HG03039 (cell line): ENCODE results near the gene MYH15.

Experiments
- ATAC-seq: cut with Tn5 transposase; IDR thresholded peaks from one replicate; pipeline ENCODE4 v1.9.1; 2021; ENCODE audit warnings: mild to moderate bottlenecking, moderate library complexity; ENCODE audit not compliant: unreplicated experiment

Gene MYH15

DNA sequence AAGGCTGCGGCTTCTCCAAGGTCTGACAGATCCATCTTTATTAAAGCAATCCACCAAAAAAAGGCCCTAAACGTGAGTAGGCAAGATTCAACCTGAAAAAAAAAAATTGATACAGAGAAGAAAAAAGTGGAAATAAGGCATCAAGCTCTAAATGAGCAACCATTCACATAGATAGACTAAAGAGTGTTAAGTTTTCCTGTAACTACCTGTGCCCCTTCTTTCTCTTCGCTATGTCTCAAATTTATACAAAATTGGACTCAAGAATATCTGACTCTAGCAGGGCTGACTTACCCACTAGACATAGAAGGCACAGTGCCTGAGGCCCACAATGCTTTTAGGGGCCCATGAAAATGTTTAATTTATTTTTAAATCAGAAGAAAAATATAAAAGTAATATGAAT lies at the start of gene MYH15:
Gene MYH15, minus strand, starts transcription at position 101 of the 400 bp plus-strand sequence. Its CDS starts 66 bp downstream, at position 35.
- ATAC-seq, result no peak

DNA sequence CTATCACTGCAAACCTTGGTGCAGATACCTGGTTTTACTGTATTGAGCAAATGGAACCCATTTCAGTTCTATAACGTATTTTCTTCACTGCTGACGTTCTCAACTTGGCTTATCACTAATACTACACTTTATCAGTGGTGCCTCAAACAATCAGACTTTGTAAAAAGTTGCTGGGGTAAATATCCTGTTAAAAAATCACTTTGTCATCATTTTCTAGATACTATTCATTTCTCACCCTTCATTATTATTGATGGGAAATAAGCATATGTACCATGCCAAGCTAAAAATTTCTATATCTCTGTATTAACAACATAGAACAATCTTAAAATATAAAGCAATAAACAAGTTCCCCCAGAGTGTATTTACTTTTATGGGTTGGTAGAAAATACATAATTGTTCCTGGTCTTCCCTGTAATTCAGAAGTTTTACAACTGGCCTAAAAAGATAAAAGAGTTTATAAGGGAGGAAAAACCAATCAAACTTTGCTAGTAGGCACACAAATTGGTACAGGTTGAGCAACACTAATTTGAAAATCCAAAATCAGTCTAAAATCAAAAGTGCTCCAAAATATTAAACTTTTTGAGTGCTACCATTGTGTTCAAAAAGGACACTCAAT lies 45.7 kb upstream of the MYH15 start:
- no peak for ATAC-seq

DNA sequence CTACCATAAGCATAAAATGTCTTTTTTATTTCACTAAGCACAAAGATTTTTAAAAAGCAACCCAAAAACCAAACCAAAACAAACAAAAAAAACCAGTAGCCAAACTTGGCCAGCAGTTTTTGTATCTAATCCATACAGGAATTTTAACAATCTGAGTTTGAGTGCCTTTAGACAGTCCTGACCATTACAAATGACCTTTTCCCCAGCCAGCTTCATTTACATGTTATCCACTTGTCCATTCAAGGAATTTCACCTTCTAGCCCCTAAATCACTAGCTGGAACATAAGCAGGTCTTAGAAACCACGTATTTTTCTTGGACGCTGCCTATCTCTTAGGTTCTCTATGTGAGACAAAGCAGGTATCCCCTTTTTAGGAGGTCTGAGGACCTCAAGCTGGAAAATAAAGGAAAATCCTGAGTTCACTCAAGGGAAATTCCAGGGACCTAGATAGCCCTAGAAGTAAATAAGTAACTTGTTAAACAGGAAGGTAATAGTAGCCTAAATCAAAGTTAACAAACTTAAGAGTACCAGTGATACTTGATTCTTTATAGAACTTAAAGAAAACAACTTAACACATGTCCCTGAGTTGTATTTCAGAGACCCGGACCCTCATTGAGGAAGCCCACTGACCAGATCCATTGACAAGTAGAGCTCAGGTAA lies 44.6 kb upstream of the MYH15 start:
- ATAC-seq, result no peak

DNA sequence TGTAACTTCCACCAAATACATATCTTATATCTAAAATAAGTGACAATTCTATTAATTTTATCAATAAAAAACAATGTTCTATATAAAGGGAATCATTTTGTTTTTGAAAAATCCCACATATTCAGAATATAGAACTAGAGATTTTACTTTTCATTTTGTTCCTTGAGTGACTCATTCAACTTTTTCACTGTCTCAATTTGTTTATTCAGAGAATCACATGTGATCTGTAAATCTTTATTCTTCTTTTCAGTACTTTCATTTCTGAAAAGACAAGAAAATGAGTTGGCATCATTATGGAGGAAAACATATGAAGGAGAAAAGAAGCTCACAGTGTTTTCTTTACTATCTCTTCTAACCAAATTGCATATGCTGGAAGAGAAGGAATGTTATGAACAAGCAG lies 43.8 kb upstream of the MYH15 start:
- no peak for ATAC-seq

DNA sequence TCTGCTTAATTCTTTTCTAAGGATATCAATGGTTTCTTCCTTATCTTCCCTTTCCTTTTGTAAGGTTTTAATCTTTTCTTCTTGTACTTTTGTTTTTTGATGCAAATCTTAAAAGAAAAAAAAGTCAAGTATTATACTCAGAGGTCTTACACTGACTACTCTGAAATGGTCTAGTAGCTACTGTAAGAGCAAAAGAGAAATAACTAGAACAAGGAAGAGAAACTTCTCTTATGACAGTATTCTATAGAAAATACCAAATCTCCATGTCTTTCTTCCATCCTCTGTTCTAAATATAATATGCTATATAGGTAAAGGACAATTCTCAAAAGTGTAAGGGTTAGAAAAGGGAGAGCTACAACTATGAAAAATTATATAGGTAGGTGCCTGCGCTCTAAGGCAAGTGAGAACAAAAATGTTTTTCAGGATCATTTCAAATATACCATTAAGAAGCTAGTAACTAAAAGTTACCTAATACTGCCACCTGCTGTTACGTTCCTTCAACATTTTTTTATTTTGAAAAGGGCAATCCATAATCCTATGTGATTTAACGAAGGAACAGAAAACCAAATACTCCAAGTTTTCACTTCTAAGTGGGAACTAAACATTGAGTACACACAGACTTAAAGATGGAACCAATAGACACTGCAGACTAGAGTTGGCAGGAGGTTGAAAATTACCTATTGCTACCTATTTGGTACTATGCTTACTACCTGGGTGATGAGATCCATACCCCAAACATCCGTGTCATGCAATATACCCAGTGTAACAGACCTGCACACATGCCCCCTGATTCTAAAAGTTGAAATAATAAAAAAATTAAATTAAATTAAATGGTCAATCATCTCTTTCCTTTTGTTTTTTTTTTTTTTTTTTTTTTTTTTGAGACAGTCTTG lies 42.1 kb upstream of the MYH15 start:
- no peak for ATAC-seq

DNA sequence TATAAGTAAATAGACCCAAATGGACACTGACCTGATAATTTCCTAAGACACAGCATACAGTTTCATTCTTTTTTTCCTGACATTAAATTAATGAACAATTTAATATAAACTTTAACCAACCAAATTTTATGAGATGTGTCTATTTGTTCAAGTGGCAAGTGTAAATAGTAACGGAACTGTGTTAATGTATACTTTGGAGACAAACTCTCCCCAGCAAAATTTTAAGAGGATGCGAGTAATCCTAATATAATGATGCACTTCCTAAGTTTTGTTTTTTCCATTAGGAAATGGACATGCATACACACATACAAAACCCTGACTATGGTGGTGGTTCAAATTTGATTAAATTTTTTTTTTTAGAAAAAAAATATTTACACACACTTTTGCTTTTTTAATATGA lies 38.5 kb upstream of the MYH15 start:
- ATAC-seq, result no peak

DNA sequence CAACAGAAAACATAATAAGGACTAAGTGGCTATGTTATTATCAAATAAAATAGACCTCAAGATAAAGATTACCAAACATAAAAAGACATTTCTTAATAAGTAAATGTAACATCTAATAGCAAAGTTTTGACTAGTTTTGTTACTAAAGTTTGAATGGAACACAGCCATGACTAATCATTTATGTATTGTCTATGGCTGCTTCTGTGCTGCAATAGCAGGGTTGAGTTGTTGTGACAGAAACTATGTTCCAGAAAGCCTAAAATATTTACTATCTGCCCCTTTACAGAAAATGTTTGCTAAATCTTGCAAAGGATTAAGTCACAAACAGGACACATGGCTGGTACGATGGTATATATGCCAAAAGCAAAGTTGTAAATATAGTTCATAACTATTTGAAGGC lies 37.9 kb upstream of the MYH15 start:
- no peak for ATAC-seq

DNA sequence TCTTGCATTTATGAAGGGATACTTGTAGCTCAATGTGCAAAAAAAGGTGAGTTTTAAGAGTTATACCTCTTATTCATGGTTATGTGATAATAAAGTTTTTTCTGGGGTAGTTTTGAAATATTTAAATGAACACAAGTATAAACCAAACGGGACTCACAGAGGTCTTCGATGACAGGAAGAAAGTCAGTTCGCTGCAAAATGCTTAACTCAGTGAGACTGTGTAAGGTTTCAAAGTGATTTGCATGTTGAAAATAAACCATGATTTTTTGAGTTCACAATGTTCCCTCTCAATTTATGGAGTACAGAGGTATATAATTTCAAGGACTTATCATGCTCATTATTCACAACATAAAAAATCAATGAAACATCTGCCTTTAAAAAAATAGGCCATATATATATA lies 36.3 kb upstream of the MYH15 start:
- peak; percentile 31 for ATAC-seq

DNA sequence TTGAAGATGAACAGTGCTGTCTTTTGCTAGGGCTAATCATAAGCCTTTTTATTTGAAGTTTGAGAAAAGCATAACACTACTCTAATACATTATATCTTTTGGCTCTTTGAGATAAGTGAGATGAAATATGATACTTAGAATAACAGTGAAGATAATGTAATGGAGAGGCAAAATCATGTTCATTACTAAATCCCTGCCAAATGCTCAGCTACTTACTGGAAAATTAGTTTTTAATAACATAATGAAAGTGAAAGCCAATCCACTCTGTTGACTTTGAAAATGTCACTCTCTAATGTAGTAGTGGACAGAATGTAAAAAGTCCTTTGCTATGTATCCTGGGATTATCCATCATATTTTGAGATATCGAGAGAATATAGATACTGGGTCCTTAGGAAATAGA lies 35.9 kb upstream of the MYH15 start:
- peak; percentile 56 for ATAC-seq

DNA sequence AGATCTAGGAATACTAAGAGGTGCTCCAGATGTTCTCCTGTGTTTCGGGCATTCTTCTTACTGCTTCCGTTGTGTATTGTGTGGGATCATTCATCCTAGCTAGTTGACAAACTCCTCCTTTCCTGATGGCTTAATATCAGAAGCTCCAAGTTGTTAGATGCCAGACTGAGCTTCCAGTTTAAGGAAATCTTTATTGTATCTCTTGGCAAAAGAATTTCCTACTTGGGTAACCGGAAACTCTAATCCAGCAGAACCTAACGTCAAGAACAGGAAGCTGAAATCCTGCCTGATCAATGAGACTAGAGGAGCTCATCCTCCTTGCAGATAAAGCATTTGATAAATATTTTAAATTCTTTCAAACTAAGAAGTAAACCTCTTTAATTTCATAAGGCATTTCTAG lies 27.7 kb upstream of the MYH15 start:
- no peak for ATAC-seq

DNA sequence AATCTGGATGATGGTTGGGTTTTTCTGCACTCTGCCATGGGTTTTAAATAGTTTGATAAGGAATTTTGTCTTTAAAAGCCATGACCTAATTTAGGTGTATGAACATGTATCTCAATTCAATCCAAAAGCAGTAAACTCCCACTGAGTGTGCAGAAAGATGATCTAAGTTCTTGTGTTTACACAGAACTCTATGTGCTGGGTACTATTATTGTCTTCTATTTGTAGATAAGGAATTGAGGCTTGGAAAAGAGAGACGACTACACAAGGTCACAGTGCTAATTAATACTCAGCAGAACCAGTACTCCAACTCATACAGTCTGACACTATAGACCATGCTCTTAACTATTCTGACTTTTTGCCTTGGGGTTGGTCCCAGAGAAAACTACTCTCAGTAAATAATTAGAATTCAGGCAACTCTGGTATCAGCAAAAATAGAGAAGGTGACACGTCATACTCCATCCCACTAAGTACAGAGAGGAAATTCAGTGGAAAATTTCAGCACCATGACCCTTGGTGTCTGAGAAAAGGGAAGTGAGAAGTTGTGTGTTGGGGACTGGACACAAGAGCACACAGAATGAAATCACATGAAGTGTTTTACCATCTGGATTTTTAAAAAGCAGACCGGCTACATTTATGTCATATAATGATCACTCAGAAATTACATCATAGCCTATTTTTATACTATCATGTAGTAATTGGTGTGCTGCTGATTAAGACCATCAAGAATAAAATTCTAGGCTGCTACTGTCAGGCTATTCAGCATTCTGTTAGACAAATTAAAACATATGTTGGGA lies 18.3 kb upstream of the MYH15 start:
- ATAC-seq, result peak; percentile 95

DNA sequence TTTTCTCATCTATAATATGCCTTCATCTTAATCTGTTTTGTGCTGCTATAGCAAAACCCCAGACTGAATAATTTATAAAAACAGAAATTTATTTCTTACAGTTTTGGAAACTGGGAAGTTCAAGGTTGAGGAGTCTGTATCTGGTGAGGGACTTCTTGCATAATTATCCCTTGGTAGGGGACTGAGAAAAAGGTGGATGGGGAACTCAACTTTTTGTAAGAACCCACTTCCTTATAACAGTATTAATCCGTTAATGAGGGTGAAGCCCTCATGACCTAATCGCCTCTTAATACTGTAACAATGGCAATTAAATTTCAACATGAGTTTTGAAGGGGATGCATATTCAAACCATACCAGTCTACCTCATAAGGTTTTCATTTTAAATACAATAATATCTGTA lies 17.4 kb upstream of the MYH15 start:
- ATAC-seq, result no peak

DNA sequence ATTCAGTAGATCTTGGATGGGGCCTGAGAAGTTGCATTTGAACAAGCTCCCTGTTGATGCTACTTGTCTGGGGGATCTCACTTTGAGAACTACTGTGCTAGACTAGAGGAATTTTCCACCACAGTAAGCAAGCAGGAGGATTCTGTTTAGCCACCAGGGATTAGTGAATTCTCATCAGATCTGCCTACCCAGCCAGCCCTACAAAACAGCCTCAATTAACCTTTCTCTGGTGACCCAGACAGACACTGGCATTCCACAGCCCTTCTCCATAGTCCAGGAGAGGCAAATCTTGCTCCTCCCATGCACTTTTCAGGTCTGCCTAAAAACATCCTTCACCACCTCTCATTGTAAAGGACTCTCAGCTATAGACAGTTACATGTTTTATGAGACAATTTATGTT lies 16.7 kb upstream of the MYH15 start:
- no peak for ATAC-seq

DNA sequence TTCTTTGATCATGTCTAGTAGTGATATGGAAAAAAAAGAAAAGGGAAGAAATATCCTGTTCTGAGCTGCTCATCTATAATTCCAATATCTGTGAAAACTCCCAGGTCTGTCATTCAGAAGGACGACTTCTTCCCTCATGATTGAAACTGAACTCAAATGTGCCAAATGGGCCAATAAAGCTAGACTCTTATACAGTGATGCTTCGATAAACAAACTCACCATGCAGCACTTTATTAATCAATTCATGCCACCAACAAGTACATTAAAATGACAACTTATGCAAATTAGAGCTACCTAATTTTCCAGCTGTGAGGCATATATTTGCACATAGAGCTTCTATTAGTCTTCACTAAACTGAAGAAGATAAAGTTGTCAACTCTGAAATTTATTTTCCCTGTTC lies 15.6 kb upstream of the MYH15 start:
- no peak for ATAC-seq

DNA sequence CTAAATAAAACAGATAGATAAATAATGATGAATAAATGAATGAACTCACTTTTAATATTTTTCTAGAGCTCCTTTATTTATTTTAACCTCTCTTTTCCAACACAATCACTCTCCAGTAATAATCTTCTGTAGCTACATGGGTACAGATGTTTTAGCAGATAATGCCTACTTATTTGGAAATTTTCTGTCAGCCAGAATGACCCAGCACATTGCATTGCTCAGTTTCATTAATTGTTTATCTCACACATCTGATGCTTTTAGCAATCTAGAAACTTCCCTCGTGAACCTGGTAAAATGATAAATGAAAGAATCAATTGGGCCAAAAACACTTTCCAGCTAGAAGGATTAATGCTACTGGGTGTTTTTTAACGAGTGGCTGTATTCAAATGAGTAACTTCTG lies 14.9 kb upstream of the MYH15 start:
- no peak for ATAC-seq

DNA sequence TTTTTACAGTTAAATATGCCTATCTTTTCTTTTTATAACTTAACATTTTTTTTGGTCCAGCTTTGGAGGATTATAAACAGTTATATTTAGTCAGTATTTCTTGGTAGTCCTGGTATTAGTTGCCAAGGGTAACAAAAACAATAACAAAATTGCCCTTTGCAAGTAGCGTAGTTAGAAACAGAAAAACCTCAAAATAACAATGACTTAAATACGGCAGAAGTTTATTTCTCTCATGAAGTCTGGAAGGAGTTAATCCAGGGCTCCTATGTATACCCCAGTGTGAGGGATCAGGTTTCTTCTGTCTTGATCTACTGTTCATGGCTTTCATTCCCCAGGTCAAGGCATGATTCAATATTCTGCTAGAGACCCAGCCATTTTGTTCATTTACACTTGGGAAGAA lies 14.1 kb upstream of the MYH15 start:
- ATAC-seq, result no peak

DNA sequence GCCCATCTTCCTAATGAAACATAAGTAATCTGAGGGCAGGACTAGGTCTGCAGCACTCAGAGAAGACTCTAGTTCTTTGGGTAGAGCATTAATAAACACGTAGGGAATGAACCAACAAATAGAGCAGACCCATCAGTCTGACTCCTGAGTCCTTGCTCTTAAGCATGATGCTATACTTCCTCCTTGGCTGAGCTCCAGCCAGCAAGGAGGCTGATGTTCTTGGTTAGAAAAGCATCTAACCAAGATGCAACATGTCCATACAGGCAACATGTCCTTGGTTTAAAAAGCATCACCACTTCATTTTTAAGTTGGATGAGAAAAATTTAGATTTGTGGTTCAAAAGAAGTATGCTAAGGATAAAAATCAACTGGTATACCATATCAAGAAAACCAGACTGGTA lies 8.5 kb upstream of the MYH15 start:
- no peak for ATAC-seq

DNA sequence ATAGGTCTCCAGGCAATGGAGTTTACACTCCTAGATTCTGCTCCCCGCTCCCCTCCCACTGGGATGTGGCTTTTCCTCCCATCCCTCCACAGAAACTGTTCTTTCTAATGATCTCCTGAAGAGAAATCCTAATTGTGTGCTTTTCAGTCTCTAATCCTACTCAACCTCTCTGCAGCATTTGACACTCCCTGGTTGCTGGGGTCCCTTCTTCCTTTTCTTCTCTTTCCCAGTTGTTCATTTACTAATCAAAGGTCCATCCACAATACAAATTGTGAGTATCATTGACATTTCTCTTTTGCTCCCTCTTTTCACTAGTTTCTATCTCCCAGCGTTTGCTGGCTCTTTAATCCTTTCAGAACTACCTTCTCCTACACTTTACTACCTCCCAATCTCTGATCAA lies 6.5 kb upstream of the MYH15 start:
- no peak for ATAC-seq

DNA sequence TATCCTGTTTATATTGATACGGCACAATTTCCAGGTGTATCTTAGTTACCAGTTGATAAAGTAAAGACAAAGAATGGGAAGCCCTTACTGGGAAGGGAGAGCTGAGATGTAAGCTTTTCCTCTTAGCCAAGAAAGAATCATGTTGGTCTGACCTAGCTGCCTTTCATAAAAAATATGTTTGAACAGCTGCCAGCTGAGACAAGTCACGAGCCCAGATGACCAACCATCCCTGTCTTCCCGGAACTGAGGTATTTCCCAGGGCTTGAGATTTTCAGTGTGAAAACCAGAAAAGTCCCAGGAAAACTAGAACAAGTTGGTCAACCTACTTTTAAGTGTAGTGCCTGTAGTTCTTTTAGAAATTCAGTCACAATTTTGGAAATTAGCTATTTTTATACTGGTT lies 3.6 kb upstream of the MYH15 start:
- ATAC-seq, result no peak

DNA sequence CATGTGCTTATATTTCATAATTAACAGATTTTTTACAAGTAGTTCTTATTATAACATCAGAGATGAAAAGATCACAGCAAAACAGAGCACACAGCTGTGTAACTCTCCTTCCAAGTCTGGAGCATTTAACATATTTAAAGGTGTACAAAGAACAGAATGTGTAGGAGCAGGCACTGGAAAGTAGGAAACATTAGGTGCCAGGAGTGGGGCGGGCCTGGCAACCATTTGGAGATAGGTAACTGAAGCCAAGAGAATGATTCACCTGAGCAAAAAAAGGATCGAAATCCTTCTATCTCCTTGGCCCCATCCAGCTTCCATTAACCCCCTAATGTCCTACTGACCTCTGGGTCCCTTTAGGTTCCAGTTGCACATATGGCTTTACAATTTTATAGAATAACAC lies 2.3 kb upstream of the MYH15 start:
- ATAC-seq, result no peak

DNA sequence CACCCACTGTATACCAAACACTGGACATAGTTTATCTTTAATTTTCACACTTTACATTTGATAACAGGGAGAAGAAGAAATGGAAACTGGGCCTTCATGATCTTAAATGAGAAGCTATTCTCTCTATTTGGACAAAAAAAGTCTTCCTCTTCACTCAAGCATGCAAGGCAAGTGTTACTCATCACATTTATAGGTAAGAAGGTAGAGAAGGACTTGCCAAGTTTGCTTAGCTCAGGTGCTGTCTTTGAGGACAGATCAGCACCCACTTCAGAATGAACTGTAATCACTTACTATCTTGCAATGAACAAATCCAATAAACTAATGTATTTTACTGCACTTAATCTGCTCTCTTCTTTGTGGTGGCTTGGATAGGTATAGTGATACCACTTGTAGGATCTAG lies 1.1 kb upstream of the MYH15 start:
- no peak for ATAC-seq
